ENCODE results near the gene CYP46A1.

DNA sequence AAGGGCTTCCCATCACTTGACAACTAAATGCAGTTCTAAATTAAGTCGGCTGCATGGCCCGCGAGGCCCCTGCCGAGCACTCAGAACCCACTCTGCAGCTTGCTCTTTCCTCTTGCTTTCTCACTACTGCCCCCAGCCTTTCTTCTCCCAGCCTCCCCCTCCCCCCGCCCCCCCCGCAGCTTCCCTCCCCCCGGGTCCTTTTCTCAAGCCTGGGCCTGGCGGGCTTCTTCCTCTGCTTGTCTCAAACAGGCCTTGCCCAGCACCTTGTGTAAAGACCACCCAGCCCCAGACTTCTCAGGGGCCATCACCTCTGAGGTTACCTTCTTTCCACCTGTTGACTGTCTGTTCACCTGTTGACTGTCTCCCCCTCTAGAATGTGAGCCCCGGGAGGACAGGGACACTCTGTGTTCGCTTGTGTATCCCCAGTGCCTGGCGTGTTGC is 1.1 kb downstream of the CYP46A1 start:
- TF ChIP-seq ZNF148 (tag by site-specific recombination; IDR thresholded peaks at IDR 0.05; ENCODE audit: borderline replicate concordance) (no peak), ZNF16 (tag by site-specific recombination; IDR thresholded peaks at IDR 0.05; ENCODE audit: low read depth) (no peak), ZNF423 (tag by site-specific recombination; IDR thresholded peaks at IDR 0.05) (no peak), CTCF (tag by site-specific recombination; IDR thresholded peaks at IDR 0.05) (no peak), ZNF354C (tag by site-specific recombination; IDR thresholded peaks at IDR 0.05; ENCODE audit: borderline replicate concordance, low read depth) (no peak), ZNF626 (tag by site-specific recombination; IDR thresholded peaks at IDR 0.05) (no peak)
